ENCODE measurements around the gene BCR.
A peak's percentile ranks its signal among the peaks of the same experiment; 100 is the strongest.

The BCR gene

DNA sequence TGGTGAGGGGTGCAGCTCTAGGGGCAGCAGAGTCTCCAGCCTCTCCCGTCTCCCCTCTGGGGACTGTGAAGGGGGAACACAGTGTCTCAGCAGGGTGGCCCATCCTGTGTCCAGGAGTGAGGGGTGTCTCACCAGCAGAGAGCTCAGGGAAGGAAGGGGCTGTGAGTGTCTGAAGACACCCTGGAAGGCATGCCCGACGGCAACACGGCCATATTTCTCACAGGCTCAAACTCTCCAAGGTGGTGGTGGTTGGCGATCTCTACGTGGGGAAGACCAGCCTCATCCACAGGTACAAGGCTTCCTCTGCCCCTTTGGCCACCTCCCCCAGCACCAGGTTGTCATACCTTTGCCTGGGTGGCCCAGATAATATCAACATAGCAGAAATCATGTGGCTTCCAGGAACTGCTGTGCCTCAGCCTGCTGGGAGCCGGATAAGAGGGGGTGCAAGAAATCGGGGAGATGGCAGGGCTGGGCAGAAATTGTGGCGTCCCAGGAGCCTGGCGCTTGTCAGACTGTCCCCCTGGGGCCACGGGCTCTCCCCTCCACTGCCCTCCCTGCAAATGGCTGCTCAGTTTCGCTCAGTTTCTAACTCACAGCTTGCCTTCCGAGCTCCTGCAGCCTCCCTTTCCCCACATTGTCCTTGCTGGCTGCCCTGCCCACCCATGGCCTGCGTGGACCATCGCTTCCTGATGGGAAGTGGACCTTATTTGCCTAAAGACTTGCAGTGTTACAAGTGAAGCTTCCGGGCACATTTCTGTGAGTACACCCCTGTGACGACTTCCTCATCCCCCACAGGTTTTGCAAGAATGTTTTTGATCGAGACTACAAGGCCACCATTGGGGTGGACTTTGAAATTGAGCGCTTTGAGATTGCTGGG is 27.8 kb upstream of the BCR start:
- DNase-seq, result no peak

DNA sequence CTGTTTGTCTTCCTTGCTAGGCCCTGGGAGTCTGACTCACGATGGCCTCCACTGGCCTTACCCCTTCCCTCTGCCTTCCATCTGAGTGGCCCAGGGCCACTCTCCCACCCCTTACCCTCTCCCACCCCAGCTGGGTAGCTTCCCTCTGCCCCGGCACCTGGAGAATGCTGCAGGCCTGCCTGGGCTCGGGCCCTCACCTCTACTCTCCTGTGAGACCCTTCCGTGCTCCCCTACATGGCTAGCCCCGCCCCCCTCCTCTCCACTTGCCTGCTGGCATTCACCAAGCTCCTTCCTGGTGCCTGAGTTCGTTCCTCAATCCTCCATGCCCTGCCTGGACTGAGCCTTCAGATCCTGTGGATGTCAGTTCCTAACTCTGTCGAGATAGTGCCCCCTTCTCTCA is 26.3 kb upstream of the BCR start:
- no peak for DNase-seq

DNA sequence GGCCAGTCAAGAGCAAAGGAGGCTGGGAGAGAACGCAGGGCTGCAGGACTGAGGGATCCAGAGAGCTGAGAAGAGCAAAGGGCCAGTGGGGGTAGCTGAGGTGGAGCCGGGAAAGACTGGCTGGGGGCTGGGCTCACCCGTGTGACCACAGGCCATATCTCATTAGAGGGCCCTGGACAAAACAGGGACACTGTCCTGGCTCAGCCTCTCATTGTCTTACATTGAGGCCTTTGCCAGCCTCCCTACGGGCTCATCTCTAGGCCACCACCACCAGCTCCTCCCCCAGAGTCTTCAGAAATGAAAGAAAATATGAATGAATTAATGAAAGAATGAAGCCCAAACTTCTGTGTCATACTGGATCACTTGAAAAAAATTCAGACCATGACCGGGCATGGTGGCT is 25.8 kb upstream of the BCR start:
- DNase-seq, result no peak

DNA sequence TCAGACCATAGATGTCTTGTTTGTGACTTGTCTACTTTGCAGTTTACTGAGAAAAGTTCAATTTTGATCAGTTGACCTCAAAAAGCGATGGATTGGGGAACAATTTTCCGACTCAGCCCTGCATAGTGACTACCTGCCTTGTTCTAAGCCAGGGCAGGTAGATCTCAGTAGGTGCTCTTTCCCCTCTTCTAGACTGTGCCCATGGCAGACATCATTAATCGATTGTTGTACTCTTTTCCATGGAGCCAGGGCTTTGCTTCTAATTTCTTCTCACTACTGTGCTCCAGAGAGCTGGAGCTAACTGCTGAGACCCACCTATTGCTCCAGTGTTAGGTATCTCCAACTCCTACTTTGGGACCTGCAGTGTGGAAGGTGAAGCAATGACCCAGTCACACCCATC is 25.2 kb upstream of the BCR start:
- DNase-seq, result no peak

DNA sequence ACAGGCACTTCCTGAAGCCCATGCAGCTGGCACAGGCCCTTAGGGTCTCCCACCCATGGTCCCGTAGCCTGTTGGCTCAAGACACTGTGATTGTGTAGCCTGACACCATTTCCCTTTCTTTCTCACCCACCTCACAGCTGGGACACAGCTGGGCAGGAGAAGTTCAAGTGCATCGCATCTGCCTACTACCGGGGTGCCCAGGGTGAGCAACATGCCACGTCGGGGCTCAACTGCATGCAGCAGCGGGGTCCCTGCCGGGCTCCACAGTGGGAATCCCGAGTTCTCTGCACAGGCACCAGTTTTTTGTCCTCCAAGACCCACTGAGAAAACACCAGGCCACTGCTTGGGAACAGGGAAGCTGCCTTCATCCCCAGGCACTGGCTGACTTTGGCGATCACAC is 24.5 kb upstream of the BCR start:
- no peak for DNase-seq

DNA sequence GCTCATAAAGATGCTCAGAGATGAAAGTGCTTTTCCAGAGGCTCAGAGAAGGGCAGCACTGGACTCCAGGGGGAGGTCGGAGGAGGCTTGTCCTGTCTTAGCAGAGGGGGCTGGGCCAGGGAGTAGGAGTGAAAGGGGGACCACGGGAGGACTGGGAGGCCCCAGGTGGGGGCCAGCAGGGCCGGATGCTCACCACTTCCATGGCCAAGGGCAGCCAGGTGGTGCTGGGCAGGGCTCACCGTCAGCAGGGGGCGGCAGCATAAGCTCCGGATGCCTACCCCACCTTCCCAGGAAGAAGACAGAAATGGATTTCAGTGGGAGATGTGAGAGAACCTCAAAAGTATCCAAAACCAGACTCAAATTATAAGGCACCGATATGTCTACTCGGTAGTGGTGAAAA is 24.0 kb upstream of the BCR start:
- DNase-seq, result no peak

DNA sequence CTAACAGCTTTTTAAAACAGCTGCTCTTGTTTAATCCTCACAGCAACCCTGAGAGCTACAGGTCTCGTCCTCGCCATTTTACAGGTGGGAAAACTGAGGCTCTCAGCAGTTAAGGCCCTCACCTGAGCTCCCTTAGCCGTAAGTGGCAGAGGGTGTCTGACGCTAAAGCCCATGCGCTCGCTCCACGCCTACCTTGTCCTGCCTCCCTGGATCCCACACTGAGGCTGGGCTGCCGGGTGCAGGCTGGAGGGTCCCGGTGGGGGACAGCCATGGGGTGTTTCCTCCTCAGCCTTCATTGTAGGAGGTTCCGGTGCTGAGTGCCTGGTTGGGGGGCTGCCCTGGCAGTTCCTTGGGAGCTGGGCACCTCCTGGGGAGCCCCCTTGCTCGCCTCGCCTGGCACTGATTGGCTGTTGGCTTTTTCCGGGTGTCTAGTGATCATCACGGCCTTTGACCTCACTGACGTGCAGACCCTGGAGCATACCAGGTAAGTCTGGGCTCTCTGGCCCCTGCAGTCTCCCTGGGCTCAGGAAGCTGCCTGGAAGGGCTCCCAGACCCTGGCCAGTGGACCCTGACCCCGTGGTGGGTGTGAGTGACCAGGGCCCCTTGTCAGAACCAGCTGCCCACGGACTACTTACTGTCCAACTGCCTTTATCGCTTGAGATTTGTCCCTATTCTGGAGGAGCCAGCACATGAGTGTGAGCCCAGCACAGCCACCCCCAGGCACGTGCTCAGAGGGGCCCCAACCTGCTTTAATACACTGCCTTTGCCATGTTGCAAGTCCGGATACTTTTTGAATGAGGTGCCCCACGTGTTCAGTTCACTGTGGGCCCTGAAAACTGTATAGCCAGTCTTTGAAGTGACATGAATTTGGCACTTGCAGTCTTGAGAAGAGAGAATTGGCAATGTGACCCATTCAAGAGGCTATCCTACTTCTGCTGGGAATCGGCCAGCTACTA is 22.5 kb upstream of the BCR start:
- DNase-seq, result no peak

DNA sequence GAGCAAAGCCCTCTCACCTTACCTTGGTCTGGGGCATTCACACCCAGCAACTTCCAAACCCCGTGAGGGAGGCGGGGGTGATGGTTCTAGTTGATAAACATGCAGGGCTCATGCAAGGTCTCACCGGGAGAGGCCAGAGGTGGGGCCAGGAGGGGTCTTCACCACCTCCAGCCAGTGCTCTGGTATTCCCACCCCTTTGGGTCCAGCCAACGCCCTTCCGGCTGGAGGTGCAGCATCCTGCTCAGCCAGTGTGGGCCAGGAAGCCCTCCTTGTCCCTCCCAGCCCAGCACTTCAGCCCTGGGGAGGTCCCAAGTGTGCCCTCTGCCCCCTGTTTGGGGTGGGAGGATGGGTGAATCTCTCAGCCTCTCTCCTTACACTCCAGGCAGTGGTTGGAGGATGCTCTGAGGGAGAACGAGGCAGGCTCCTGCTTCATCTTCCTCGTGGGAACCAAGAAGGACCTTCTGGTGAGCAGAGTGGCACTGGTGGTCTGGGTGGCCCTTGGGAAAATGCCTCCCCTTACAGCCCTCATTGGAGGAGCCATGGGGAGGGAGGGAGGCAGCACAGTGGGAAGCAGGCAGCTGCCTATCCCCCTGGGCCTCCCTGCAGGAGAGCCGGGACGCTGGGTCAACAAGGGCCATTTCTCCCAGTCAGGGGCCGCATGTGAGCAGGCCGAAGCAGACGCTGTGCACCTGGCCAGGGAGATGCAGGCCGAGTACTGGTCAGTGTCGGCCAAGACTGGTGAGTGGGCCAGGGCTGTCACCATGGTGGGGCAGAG is 21.6 kb upstream of the BCR start:
- no peak for DNase-seq

DNA sequence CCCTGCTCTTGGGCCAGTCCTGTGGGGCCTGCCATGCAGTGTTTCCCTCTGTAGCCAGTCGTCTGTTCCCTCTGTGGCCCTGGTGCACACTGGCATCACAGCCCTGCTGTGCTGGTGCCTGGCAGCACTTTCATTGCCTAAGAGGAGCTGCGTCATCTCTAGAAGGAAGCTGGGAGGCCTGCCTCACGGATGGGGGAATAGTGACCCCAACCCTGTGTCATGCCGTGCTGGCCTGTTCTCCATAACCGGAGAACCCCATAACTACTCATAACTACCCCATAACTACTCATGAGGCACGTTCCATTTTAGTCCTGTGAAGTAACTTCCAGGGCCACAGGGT is 21.0 kb upstream of the BCR start:
- DNase-seq, result no peak

DNA sequence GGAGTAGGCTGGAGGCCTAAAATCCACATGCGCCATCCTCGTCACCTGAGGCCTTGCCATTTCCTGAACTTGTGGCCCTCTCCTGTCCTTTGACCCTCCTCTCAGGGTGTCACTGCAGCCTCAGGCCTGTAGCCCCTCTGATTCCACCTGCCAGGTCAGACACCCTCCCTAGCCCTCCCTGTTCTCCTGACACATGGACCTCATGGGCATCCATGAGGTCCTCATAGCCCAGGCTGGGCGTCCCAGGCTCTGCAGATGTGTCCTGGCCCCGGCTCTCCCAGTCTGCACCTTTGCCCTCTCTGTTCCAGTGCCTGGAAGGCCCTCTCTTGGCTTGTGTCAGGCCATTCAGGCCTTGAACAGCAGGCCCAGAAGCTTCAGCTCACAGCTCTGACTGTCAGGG is 19.3 kb upstream of the BCR start:
- DNase-seq, result no peak

DNA sequence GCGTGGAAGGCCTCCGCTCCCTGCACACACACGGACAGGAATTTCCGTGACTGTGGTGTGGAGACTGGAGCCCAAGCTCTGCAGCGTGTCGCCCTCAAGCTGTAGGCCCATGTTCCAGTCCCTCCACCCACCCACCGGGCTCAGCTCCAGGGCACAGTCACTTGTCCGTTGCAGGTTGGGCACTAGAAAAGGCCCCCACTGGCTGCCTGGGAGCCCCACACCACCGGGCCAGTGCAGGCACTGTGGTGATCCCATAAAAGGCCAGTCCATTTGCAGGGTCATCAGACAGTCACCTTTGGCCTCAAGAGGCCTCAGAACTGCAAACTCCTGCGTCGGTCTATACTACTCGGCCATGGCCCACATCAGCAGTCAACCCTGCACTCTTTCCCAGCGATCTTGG is 18.7 kb upstream of the BCR start:
- no peak for DNase-seq

DNA sequence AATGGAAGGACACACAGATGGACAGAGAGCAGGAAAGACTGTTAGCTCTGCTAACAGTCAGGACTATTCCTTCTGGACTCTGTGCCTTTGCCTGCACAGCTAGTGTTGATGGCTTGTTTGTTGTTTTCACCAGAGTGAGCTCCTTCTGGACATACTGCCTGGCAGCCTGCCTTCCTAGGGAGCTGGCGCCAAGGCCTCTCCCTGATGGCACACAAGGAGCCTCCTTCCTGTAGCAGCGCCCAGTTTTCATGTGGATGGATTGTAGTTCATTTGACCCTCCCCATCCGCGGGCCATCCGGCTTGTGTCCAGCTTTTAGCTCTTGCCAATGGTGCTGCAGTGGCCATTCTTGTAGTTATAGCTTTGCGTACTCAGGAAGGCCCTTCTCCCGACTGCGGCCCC is 16.6 kb upstream of the BCR start:
- peak; percentile 27 for DNase-seq

DNA sequence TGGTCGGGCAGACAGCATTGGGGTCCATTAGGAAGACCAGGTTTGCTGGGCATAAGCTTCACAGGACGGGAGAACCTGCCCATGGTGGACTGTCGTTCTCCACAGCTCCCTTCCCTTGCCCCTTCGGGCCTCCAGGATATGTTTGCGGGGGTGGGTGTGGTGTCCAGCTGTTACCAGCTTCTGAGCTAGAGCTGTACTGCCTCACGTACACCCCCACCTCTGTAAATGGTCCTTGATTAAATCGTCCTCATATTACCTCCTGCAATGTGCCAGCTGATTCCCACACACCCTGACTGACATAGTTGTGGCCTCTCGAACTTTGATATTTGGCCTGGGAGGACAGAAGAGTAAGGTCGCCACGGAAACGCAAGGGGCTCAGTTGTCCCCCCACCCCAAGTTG is 16.2 kb upstream of the BCR start:
- DNase-seq, result no peak

DNA sequence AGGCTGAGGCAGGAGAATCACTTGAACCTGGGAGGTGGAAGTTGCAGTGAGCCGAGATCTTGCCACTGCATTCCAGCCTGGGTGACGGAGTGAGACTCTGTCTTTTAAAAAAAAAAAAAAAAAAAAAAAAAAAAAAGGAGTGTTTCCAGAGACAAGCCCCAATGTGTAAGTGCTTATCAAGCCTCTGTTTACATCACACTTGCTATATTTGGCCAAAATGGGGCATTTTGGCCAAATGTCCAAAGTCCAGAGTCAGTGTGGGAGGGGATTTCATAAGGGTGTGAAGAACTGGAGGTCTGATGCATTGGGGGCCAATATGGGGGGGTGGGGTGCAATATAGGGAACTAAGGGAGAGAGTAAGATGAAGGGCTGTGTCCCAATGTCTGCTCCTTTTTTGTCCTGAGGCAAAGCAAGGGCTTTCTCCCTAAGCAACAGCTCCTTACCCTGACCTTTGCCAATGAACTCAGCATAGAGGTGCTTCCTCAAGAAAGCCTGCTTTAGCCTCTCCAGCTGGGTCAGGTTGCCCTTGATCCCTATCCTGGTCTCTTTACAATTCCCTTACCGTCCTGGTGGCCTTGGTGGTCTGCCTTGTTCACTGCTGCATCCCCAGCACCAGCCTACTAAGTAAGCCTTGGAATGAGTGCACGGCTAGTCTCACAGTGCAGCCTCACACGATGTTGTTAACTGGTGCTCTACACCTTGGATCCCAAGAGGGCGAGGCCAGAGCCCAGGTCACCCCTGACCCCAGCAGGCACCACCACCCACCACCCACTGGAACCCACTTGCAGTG is 14.1 kb upstream of the BCR start:
- no peak for DNase-seq

DNA sequence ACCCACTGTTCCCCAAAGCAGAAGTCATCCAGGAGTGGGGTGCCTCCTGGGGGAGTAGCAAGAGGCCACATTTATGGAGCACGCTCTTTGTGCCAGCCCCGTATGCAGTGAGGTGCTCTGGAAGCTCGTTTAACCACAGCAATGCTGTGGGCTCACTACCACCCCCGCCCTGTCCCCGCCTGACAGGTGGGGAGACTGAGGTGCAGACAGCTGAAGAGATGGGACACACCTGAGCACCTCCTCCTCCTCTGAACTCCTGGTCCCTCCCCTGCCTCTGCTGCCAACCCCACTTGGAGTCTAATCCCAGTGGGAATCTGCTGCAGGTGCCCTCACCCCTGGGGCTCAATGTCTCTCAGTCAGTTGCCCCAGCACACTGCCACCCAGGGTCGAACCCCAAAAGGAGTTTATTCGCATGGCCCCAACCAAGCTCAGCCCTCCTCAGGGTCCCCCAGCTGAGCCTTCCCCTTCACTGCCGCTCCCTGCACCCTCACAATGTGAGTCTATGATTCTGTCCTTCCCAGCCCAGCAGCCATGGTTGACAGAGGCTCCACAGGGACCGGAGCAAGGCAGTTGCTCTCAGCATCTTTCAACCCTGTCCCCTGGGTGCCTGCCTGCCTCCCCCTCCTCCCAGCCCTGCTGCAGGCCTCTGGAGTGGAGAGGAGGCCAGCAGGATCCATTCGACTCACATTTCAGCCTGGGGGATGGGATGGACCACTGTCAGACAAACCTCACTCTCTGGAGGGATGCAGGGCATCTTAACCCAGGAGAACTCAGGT is 13.3 kb upstream of the BCR start:
- DNase-seq, result no peak

DNA sequence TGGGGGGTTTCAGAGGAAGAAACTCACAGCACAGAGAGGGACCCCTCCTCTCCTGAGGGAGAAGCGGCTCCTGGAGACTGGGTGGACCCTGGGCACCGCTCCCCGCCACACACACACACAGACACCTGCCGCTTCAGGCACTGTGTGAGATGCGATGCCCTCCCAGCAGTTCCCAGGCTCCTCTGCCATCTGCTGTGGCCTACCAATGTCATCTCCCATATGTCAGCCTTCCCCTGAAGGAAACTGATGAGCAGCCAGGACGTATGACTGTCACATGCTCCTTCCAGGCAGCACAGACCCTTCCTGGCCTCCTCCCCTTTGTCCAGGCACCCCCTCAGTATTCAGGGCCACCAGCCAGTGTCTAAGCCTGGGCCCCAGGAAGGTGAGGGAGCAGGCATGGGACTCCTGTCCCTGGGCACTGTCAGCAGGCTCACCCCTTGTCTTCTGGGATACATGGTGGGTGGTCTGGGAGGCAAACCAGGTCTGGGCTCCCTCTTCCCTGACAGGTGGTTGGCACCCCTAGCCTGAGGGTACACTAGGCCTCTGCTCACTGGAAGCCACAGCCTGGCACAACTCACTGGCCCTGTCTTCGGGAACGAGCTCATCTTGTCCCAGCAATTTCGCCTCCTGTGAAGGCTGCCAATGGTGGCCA is 11.8 kb upstream of the BCR start:
- peak; percentile 86 for DNase-seq

DNA sequence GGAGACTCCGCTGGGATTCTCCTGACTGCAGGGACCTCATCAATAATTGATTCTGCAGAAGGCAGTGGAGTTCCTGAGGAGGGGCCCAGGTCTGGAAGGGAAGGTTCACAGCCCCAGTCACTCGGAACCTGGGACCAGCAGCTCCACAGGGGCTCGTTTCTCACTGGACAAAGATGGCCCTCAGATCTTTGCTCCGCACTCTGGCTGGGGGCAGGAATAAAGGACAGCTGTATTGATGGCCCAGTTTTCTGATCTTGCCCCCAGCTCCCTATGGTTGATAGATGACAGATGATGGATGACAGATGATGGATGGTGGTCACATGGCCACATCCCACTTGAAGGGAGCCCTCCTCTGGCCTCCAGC is 11.3 kb upstream of the BCR start:
- DNase-seq, result no peak

DNA sequence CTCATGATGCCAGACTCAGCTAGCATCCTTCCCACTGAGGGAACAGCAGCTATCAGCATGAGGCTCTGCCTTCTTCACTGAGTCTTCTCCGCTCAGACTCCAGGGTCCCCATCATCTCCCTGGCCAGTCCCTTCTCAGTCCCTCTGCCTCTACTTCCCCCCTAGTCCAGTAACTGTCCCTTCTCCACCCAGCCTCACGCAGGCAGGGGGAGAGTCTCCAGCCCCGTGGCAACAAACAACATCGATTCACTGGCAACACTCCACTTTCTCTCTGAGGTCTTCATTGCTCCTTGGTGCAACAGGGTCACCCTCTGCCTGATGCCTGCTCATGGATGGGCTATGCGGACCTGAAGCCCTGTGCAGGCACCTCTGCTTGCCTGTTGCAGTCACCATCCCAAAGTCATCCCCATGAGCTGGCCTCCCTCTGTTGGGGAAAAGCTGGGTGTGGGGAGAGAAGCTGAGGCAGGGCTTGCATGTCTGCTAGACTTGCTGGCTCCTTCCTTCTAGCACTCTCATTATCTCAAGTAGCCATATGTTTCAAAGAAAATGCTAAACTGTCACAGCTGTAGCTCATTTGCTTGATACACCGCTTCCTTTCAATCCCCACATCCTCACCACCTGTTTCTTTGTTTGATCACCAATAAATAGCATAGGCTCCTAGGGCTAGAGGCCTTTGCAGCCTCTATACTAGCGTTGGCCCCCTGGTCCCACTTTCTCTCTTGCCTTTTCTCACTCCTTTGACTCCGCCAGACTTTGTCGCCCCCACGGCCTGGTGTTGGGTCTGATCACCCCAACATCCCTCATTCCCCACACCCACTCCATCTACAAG is 4.3 kb upstream of the BCR start:
- peak; percentile 19 for DNase-seq

DNA sequence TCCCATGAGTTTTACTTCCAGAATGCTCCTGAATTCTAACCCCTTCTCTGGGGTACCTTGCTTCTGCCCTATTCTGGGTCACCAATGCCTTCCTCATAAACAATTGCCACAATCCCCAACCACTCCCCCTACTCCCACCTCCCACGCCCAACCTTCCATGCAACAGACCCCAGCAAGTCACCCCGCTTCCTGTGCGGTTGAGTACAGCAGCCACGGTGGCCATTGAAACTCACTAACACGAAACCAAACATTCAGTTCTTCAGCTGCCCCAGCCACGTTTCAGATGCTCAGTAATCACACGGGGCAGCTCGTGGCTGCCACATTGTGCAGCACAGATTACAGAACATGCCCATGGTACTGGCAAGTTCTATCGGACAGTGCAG is 3.7 kb upstream of the BCR start:
- DNase-seq, result no peak

DNA sequence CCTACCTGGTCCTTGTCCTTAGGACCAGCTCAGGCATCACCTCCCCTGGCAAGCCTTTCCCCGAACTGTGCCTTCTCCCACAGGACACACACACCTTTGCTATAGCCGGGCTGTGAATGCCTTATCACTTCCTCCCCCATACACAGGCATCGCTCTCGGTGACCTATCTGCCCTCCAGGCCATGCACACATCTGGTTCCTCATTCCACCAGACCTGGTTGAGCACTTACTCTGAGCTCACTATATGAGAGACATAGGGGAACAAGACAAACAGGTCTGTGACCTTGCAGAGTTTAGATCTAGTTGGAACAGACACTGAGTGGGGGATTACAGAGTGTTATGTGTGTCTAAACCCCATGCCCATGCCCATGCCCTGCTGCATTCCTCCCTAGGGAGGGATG is 3.1 kb upstream of the BCR start:
- no peak for DNase-seq

Measured in NCI-H1694 treated with DMSO at 0.1 percent for 48 hours (cell line).